GM23248 (cell line): ENCODE results near the gene NPR2.

ENCODE experiments used
- EZH2 ChIP-seq: fragments of 200-600 bp; sonication (generic); IDR thresholded peaks from 2 replicates; pipeline ENCODE4 v1.6.1; 2018; ENCODE audit warnings: antibody characterized with exemption, mild to moderate bottlenecking; ENCODE audit not compliant: insufficient read depth, poor library complexity, severe bottlenecking
- EZH2phosphoT487 ChIP-seq: fragments of 200-600 bp; sonication (generic); IDR thresholded peaks from 2 replicates; pipeline ENCODE4 v1.6.1; 2018; ENCODE audit warnings: antibody characterized with exemption, moderate library complexity, mild to moderate bottlenecking, low read depth; ENCODE audit not compliant: insufficient read depth

- TF ChIP-seq EZH2phosphoT487: no peak
- TF ChIP-seq EZH2: no peak
Observed at GRCh38 chr9:35814841-35815543, 23.6 kb downstream of the NPR2 start, which contains the start of gene HINT2.
